Right ventricle myocardium superior (tissue), 1 donor: Measurements from ENCODE around the gene RPS6KL1. TPM values are rescaled to one million over a fixed set of nuclear protein-coding genes. Genes with fewer than 3 reads are reported as not detected.

ENCODE experiments used
- ATAC-seq: fragments of 200-7000 bp; cut with Tn5 transposase; one replicate; pipeline ENCODE4 v1.9.1; 2020; ENCODE audit warnings: mild to moderate bottlenecking; ENCODE audit not compliant: poor library complexity
- DNase-seq: peaks from one replicate; pipeline ENCODE4 v3.0.0-alpha.2; 2020
- intact Hi-C: fragments of 100-400 bp; cut with DNase I; formaldehyde crosslinking; loops from one replicate; pipeline ENCODE4 v1.11.2; 2022
- total RNA-seq: library from RNA; stranded (reverse); fragmentation: NEBNext Ultra II Directional; extraction: Animal tissue kit (Norgen Biotek cat#: 25700); gene quantifications from one replicate; pipeline ENCODE4 v1.2.1, GENCODE V29; 2021
- donor health status: DM: no; HTN: yes; CAD: no; lungs with severe emphysema.

RPS6KL1 gene
- total RNA-seq, 1 donor from 2014 or later = 16.8 TPM

DNA sequence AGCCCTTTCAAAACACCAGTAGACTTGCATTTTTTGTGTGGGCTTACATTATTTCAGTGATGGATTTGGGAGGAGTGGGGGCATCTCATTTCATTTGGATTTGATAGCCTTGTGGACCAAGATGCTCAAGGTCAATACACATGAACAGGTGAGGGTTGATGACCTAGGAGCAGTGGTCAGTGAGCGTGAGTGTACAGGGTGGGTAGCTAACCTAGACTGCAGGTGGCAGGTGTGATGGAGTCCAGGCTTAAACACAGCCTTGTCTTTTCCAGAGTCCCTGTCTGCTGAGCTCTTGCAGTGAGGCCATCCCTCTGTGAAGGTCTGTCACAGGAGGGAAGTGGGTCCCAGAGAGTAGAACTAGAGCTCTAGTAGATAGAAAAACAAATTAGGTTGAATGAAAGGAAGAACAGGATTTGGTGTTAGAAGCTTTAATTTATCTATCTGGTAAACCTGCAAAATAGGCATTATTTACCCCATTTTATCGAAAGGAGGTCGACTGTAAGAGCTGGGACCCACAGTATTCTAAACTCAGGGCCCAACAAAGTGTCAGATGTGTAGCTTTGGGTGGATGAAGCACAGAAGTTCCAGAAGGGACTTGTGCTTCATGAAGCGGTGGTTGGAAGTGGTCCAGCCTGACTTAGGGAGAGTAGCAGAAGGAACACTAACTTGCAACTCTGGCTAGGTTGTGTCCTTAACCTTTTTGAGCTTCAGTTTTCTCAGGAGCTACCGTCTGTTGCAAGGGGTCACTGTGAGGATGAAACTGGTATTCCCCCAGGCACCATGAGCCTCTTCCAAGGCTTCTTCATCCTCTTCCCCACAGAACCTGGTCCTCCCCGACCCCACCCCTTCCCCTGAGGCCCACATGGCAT is 18.2 kb downstream of the RPS6KL1 start:
- intact Hi-C loops = loop anchor here (5.0 kb wide), 1 partner anchor 43 kb away; no protein-coding TSS in a partner anchor
- ATAC-seq (peak; percentile 9), DNase-seq (no peak)

DNA sequence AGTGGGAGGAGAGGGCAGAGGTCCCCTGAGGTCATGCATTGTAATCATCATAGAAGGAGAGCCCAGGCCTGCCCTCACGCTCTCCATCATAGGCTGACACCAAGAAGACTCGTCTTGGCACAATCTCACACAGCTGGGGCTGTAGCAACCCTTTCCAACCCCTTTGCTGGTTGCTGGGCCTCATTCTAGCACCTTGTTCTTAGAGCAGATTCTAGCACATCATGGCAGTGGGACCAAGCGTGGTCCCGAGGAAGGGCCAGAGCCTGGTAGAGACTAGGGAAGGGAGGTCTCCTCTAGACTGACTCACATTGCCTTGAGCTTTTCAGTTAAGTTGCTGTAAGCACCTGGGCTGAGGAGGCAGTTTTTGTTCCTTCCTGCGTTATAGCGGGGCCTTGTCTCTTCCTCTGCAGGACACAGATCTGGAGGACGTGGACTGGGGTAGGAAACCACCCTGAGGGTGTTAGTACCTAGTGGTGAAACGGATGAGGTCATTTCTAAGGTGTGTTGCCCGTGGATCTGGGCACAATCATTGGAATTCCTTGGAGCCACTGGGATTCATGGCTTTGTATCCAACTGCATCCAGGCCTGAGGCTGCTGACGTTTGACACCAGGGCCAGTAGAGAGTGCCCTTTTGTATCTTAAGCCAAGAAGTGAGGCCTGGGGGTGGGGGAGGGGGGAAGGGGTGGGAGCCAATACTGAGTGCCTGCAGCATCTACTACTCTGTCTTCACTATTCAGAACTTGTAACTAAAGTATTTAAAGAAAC is 19.9 kb downstream of the RPS6KL1 start:
- DNase-seq = no peak
- no peak for ATAC-seq
- intact Hi-C loops = loop anchor here (5.0 kb wide), 1 partner anchor 41 kb away; no protein-coding TSS in a partner anchor

DNA sequence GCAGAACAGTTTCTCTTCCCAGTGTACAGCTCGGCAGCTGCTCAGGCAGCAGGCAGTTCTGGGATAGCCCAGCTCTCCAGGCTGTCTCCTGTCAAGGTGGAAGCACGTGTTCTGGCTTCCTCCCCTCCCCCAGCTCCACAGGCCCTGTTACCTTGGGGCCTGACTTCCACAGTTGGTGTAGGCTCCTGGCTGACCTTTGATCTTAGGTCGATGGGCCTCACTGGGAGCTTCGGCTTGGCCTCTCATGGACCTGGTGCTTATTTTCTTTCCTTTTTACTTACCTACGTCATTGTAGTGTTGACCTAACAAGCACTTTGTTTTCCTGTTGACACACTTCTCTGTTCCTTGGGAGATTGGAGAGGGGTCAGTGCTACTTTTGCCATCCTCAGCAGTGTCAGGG is 24.4 kb downstream of the RPS6KL1 start:
- intact Hi-C loops = no loop called here
- no peak for ATAC-seq
- DNase-seq = no peak

DNA sequence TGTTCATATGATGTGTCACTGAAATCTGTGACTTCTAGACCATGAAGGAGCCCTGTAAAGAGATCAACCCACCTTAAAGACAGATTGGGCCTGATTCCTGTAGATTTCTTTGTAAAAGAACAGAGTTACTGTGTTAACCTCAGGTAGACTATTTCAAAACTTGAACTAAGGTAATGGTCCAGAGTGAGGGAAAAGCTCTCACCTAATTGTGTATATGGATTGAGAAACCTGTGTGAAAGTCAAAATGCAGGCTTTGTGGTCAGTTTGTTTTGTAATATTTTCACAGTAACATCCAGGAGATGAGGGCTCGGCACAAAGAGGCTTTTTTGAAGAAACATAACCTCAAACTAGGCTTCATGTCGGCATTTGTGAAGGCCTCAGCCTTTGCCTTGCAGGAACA is 25.0 kb downstream of the RPS6KL1 start:
- DNase-seq (no peak), ATAC-seq (no peak)
- intact Hi-C loops = no loop called here

DNA sequence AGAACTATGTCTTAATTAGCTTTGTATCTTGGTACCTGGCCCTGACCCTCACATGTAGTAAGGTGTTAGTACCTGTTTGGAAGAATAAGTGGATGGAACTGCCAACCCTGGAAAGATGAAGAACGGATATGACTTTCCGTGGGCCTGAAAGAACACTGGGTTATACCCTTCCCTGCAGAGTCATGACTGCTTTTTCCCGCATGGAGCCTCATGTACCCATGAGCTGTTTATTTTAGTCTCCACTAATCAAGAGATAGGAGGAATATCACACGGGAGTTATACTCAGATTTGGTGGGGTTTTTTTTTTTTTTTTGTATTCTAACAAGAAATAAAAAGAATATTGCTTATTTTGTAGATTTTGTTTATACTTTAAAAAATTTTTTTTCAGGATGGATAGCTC is 25.4 kb downstream of the RPS6KL1 start:
- ATAC-seq (peak; percentile 66), DNase-seq (no peak)
- intact Hi-C loops = no loop called here

DNA sequence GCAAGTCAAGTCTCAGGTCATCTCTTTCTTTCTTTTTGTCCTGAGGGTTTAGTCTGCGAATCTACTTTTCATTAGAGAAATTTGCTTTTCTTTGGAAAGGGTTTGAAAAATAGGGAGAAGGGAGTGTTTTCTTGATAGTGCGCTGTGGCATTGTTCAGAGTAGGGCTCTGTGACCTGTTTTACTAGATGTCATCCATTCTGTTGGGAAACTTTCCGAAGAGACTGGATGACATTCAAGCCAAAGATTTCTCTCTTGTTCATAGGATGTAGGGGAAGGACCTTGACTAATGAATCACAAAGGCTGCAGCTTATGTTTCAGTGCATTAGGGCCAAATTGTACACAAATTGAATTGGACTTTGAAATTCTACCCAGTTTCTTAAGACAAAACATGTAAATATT is 26.7 kb downstream of the RPS6KL1 start:
- no peak for ATAC-seq
- intact Hi-C loops = no loop called here
- no peak for DNase-seq

DNA sequence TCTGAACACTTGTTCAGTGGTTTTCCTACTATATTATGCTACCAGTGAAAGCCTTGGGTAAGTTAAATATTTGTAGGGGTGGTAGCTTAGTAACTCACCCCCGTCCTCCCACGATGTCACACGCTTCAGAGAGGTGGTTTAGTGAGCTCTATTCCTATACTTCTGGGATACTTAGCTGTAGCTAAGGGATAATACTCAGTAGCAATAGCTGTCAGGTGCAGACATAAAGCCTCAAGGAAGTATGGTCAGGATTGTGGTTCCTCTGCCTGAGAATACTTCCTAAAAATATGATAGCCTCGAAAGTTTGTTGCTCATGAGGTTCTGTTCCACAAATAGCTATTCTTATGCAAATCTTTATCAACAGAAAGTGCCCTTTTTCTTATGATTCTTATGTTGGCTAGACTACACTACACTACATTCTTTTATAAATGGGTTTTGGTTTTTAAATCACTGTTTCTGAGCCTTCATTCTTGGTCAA is 29.4 kb downstream of the RPS6KL1 start:
- DNase-seq = no peak
- no peak for ATAC-seq
- intact Hi-C loops = no loop called here

DNA sequence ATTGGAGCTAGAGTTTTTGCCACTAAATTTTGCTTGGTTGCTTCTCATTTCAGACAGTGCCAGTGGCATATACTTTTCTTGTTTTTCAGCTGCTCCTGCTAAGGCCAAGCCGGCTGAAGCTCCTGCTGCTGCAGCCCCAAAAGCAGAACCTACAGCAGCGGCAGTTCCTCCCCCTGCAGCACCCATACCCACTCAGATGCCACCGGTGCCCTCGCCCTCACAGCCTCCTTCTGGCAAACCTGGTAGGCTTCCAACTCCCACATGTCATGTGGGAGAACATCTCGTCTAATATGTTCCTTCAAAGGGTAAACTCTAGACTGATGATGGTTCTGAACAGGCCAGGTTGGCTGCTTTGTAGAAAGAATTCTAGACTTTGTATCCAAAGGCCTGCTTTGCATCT is 30.3 kb downstream of the RPS6KL1 start:
- ATAC-seq (no peak), DNase-seq (no peak)
- intact Hi-C loops = no loop called here

DNA sequence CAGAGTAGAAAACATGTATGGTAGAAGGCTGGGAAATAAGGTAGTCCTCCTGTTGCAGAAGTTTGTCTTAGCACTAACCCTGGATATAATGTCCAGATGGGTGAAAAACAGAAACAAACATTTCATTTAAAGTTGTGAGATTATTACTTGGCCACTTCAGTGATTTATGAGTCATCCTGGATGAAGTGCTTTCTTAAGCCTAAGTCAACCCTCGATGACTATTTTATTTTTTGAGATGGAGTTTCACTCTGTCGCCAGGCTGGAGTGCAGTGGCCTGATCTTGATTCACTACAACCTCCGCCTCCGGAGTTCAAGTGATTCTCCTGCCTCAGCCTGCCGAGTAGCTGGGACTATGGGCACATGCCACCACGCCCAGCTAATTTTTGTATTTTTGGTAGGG is 31.2 kb downstream of the RPS6KL1 start:
- DNase-seq (no peak), ATAC-seq (no peak)
- intact Hi-C loops = no loop called here

DNA sequence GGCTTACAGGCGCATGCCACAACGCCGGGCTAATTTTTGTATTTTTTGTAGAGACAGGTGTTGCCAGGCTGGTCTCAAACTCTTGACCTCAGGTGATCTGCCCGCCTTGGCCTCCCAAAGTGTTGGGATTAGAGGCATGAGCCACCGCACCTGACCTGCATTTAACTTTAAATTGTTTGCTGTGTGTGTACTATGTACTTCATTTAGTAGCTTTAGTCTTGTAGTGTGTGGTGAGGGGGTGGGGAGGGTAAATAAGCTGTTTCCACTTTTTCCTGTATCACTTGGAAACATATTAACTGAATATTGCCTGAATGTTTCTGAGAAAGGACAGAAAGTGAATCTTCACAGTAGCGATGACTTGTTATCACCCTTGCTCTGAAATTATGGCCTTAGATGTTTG is 32.8 kb downstream of the RPS6KL1 start:
- ATAC-seq (no peak), DNase-seq (no peak)
- intact Hi-C loops = no loop called here

DNA sequence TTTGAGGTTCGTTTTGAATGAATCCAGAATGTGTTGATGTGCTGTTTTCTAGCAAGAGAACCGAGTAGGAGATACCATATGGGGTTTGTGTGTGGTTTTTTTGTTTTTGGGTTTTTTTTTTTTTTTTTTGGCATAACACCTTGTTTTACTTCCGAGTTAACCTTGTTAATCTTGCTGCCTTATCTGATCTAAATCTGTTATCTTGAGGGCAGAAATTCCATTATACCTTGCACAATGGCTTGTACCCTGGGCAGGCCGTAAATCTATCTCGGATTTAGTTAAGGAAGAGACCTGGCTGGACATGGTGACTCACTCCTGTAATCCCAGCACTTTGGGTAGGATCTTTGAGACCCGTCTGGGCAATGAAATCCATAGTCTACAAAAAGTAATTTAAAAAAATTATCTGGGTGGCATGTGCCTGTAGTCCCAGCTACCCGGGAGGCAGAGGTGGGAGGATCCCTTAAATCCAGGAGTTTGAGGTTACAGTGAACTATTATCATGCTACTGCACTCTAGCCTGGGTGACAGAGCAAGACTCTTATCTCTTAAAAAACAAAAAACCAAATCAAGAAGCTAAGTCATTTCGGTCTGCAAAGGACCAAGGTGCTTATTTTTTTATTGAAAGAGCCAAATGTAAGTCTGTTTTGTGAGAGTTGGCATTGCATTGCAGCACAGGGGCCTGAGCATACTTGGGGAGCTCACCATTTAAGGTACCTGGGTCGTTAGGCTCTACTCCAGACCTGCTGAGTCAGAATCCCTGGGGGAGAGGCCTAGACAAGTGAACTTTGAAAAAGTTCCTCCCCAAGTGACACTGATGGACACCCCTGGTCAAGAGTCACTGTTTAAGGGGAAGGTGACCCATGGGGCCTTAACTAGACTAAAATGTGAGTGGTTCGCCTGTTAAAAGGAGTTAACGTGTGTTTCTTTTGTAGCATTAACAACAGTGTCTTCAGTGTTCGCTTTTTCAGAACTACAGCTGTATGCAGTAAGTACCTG is 34.6 kb downstream of the RPS6KL1 start:
- intact Hi-C loops = no loop called here
- no peak for ATAC-seq

DNA sequence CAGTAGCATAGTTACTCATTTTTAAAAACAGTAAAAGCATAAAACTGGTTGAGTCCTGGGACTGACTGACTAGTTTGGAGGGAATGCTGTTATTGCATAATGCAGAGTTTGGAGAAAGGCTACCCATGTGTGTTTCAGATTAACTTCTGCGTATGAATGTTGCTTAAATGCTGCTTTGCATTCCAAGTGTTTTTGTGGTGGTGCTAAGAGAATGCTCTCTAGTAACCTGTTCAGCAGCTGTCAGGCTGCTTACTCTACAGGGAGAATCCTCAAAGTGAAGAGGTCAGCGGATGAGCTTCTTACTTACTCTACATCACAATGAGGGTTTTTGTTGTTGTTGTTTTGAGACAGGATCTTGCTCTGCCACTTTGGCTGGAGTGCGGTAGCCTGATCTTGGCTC is 37.1 kb downstream of the RPS6KL1 start:
- DNase-seq (no peak), ATAC-seq (no peak)
- intact Hi-C loops = no loop called here

More for the DNA sequence above, 34.6 kb downstream of the RPS6KL1 start:
- no peak for DNase-seq

DNA sequence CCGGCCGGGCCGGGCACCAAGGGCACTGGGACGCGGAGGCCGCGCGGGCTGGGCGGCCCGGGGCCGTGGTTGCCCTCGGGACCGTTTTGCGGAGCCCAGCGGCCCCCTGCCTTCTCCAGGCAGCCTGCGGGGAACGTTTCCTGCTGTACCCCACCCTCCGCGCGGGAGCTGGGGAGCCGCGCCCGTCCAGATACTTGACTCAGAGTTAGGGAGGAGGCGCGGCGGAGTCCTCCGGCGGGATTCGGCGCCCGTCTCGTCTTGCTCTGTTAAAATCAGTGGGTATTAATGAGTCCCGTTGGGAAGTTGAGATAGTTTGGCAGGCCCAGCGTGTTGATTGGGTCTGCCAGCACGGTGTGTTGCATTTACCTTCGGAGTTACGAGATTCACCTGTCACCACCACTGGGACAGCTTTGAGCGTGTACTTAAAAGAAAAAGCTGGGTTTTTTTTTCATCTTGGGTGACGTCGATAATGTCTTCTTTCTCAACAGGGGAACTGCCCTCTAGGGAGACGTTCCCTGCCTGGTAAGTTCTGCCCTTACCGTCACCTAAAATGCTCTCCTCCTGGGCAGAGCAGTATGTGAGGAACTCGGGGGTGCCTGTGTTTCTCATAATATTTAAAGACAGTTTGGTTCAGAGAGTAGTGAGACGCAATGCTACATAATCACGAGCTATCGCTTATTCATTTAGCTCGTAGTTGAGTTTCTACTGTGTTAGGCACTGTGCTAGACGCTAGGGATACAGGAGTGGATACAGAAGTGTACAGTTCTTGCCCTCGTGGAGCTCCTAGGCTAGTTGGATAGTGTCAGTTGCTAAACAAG is 40.7 kb downstream of the RPS6KL1 start:
- DNase-seq = peak; percentile 61
- ATAC-seq = peak; percentile 58
- intact Hi-C loops = no loop called here

DNA sequence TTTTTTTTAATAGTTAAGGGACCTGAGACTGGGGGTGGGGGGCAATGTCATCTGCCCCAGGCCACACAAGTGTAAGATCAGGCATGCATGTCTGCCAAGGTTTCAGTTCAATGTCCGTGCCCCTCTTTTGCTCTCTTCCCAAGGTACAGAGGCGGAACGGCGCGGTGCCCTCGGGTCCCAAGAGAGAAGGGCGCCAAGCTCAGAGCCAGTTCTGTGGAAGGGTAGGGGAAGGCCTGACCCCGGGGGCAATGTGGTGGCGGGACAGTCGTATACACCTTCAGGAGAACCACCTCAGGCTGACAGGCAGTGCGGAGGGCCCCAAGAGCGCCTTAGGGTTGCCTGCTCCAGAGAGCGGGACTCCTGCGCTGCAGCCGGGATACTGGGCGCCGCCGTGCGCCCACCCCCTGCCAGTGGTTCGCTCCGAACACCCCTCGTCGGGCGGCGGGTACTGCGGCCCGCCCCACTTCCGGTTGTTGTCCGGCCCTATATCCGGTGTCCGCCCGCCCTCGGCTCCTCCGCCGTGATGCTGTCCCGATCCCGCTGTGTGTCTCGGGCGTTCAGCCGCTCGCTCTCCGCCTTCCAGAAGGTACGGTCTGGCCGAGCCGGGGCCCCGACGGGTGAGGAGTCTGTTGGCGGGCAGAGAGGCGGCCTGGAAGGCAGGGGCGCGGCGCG is 41.5 kb downstream of the RPS6KL1 start, which contains the start of gene DLST:
Gene DLST (plus strand): TSS at position 486 of the 672 bp plus-strand sequence. CDS start 38 bp downstream, at position 524.
- ATAC-seq (peak; percentile 99), DNase-seq (peak; percentile 92)
- intact Hi-C loops = no loop called here

DNA sequence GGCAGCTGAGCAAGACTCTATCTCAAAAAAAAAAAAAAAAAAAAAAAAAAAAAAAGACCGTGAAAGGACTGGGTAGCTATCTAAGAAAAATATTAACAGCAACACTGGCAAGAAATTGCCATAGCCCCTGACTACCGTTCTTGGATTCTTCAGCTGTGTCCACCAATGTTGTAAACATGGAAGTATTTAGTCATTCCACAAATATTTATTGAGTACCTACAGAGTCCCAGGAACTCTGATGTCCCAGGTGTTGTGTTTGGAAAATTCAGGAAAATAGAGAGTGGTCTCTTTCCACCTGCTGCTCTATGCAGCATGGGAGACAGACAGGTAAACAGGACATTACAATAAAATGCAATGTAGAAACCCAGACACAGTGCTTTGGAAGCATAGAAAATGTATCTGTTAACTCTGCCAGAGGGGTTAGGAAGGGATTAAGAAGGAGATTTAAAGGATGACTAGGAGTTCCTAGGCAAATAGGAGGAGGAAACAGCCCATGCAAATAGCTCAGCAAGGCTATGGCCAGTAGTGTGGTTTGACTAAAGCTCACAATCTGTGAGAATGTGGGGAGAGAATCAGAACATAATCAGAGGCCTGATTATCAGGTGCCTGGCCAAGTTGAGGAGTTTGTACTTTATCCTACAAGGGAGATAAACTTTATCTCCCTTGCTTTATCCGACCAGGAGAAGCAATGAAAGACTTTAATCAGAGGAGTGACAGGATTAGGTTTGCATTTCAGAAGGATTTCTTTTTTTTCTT is 43.5 kb downstream of the RPS6KL1 start:
- DNase-seq (no peak), ATAC-seq (no peak)
- intact Hi-C loops = no loop called here
